Measurements from ENCODE around the gene HIVEP3. TPM values are rescaled to one million over a fixed set of nuclear protein-coding genes. Genes with fewer than 3 reads are reported as not detected.

HIVEP3 gene
- total RNA-seq, 5 donors from 2014 or later (not counting 1 experiment from before 2014, with no cell fraction given), result 7.0 to 15.3 (median 8.8) TPM

GRCh38 chr1:41678111-41678878, 240.4 kb downstream of the HIVEP3 start:
- no peaks in the 10 kb centered on the region for H3K9me3 Mint-ChIP-seq
- H3K4me3 Mint-ChIP-seq, result peak overlapping the region in 1 of 3 donors; percentile 35
- Histone ChIP-seq H3K36me3 (ENCODE audit: control insufficient read depth in 2 of 2, extremely low read depth in 1 of 2, insufficient read depth in 1 of 2, low read length in 1 of 2) (no peaks in the 10 kb centered on the region), H3K27me3 (replicated peaks in 1 of 2; ENCODE audit: control insufficient read depth in 2 of 2, extremely low read depth in 1 of 2, insufficient read depth in 2 of 2, low read length in 1 of 2) (no peaks in the 10 kb centered on the region), H3K9me3 (no peaks in the 10 kb centered on the region), H3K4me1 (ENCODE audit: control insufficient read depth in 1 of 2, extremely low read depth in 1 of 2, insufficient read depth in 2 of 2, low read length in 2 of 2) (peaks cover 17 to 78% of the 10 kb centered on the region in 2 experiments), H3K4me3 (ENCODE audit: control insufficient read depth in 1 of 2, extremely low read depth in 1 of 2, low read length in 1 of 2) (no peak overlapping the region), H3K27ac (ENCODE audit: low read length) (no peak overlapping the region)
- H3K27ac Mint-ChIP-seq, result peak overlapping the region in 1 of 2 donors; percentile 6
- 65% methylated on average over 13 of the region's 13 CpGs for whole genome bisulfite sequencing (ENCODE audit: insufficient coverage)
- ChIA-PET POLR2A (interaction anchor here in 1 of 2 donors (0.6 kb wide), 1 partner anchor 144 kb away, joined by 3 read pairs; no protein-coding TSS in a partner anchor), CTCF (no interaction called here)
- peaks cover 63 to 87% (median 70%) of the 10 kb centered on the region in 3 donors for H3K4me1 Mint-ChIP-seq
- no peaks in the 10 kb centered on the region for H3K27me3 Mint-ChIP-seq
- no peaks in the 10 kb centered on the region for H3K36me3 Mint-ChIP-seq
- peak in 1 of 35 experiments; percentile 23 for DNase-seq
- ATAC-seq (replicated peaks in 1 of 4), result no peak

- peaks cover 63 to 87% (median 70%) of the 10 kb centered on the region in 3 donors for H3K4me1 Mint-ChIP-seq
- H3K27ac ChIP-seq (ENCODE audit: low read length), result no peak overlapping the region
- POLR2A ChIA-PET, result no interaction called here
- no peaks in the 10 kb centered on the region for H3K36me3 ChIP-seq (ENCODE audit: control insufficient read depth in 2 of 2, extremely low read depth in 1 of 2, insufficient read depth in 1 of 2, low read length in 1 of 2)
- H3K27me3 ChIP-seq (replicated peaks in 1 of 2; ENCODE audit: control insufficient read depth in 2 of 2, extremely low read depth in 1 of 2, insufficient read depth in 2 of 2, low read length in 1 of 2), result no peaks in the 10 kb centered on the region
- H3K9me3 Mint-ChIP-seq, result no peaks in the 10 kb centered on the region
- H3K27ac Mint-ChIP-seq, result no peak overlapping the region
- 100% methylated on average over 6 of the region's 7 CpGs for WGBS (ENCODE audit: insufficient coverage)
- H3K36me3 Mint-ChIP-seq, result no peaks in the 10 kb centered on the region
- no peaks in the 10 kb centered on the region for H3K27me3 Mint-ChIP-seq
- ATAC-seq (replicated peaks in 1 of 4) (no peak), DNase-seq (no peak)
- no peak overlapping the region for H3K4me3 ChIP-seq (ENCODE audit: control insufficient read depth in 1 of 2, extremely low read depth in 1 of 2, low read length in 1 of 2)
- H3K9me3 ChIP-seq, result no peaks in the 10 kb centered on the region
- H3K4me1 ChIP-seq (ENCODE audit: control insufficient read depth in 1 of 2, extremely low read depth in 1 of 2, insufficient read depth in 2 of 2, low read length in 2 of 2), result peaks cover 18 to 78% of the 10 kb centered on the region in 2 experiments
- CTCF ChIA-PET, result interaction anchor here in 1 of 2 donors (0.6 kb wide), 1 partner anchor 22 kb away, joined by 4 read pairs; no protein-coding TSS in a partner anchor
- no peak overlapping the region for H3K4me3 Mint-ChIP-seq
Observed at GRCh38 chr1:41677620-41678019, 241.1 kb downstream of the HIVEP3 start.

DNA sequence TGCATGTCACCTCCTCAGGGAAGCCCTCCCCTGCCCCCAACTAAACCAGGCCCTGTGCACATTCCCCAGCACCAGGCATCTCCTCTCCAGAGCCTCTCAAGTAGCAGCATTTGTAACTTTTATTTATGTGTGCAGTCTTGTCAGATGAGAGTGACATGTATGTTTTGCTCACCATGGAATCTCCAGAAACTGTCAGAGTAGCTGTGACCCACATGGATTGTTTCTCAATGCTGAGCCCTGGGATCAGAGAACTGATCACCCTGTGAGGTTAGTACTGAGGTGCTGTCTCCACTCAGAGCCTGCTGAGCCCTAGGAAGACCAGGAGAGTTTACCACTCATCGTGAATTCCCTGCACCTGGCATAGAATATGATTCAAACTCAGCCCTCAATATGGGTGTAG, 243.3 kb downstream of the HIVEP3 start:
- WGBS (ENCODE audit: insufficient coverage), result 100% methylated on average over 1 of the region's 1 CpG
- H3K9me3 Mint-ChIP-seq, result no peaks in the 10 kb centered on the region
- POLR2A ChIA-PET, result no interaction called here
- H3K36me3 ChIP-seq (ENCODE audit: control insufficient read depth in 2 of 2, extremely low read depth in 1 of 2, insufficient read depth in 1 of 2, low read length in 1 of 2), result no peaks in the 10 kb centered on the region
- CTCF ChIA-PET, result no interaction called here
- H3K27me3 ChIP-seq (replicated peaks in 1 of 2; ENCODE audit: control insufficient read depth in 2 of 2, extremely low read depth in 1 of 2, insufficient read depth in 2 of 2, low read length in 1 of 2), result no peaks in the 10 kb centered on the region
- DNase-seq (no peak), ATAC-seq (replicated peaks in 1 of 4) (no peak)
- peaks cover 24 to 81% of the 10 kb centered on the region in 2 experiments for H3K4me1 ChIP-seq (ENCODE audit: control insufficient read depth in 1 of 2, extremely low read depth in 1 of 2, insufficient read depth in 2 of 2, low read length in 2 of 2)
- peak overlapping the region; percentile 87 to 94 for H3K27ac Mint-ChIP-seq
- no peaks in the 10 kb centered on the region for H3K27me3 Mint-ChIP-seq
- H3K4me3 Mint-ChIP-seq, result peak overlapping the region in 1 of 3 donors; percentile 78
- H3K4me1 Mint-ChIP-seq, result peaks cover 66 to 88% (median 78%) of the 10 kb centered on the region in 3 donors
- H3K9me3 ChIP-seq, result no peaks in the 10 kb centered on the region
- H3K4me3 ChIP-seq (ENCODE audit: control insufficient read depth in 1 of 2, extremely low read depth in 1 of 2, low read length in 1 of 2), result no peak overlapping the region
- H3K27ac ChIP-seq (ENCODE audit: low read length), result no peak overlapping the region
- no peaks in the 10 kb centered on the region for H3K36me3 Mint-ChIP-seq

DNA sequence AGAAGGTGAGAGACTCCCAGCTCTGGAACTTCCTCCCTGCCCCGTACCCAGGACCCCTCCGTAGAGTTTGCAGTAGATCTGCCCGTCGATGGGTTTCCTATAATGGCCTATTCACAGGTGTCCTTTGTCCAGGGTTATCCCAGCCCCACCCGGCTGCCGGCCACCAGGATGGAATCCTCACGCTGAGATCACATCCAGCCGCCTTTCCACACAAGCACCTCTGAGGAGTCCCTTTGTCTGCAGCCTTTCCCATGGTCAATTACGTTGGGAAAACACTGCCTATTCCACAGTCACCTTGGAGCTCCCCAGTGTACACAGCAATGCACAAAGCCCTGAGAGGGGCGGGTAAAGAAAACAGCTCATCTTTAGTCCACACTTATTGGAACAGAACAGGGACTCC, 244.2 kb downstream of the HIVEP3 start:
- H3K27ac ChIP-seq (ENCODE audit: low read length), result peak overlapping the region; percentile 75
- no peak for ATAC-seq (replicated peaks in 1 of 4)

GRCh38 chr1:41673806-41674205, 244.9 kb downstream of the HIVEP3 start:
- Mint-ChIP-seq H3K4me1 (peaks cover 71 to 90% (median 80%) of the 10 kb centered on the region in 3 donors), H3K27ac (peak overlapping the region; percentile 87 to 94), H3K36me3 (no peaks in the 10 kb centered on the region), H3K27me3 (no peaks in the 10 kb centered on the region), H3K4me3 (peak overlapping the region; percentile 63 to 78 (median 68)), H3K9me3 (no peaks in the 10 kb centered on the region)
- Histone ChIP-seq H3K4me1 (ENCODE audit: control insufficient read depth in 1 of 2, extremely low read depth in 1 of 2, insufficient read depth in 2 of 2, low read length in 2 of 2) (peaks cover 26 to 81% of the 10 kb centered on the region in 2 experiments), H3K36me3 (ENCODE audit: control insufficient read depth in 2 of 2, extremely low read depth in 1 of 2, insufficient read depth in 1 of 2, low read length in 1 of 2) (no peaks in the 10 kb centered on the region), H3K9me3 (no peaks in the 10 kb centered on the region), H3K27me3 (replicated peaks in 1 of 2; ENCODE audit: control insufficient read depth in 2 of 2, extremely low read depth in 1 of 2, insufficient read depth in 2 of 2, low read length in 1 of 2) (no peaks in the 10 kb centered on the region), H3K27ac (ENCODE audit: low read length) (peak overlapping the region; percentile 75), H3K4me3 (ENCODE audit: control insufficient read depth in 1 of 2, extremely low read depth in 1 of 2, low read length in 1 of 2) (peak overlapping the region; percentile 13 to 20)
- DNase-seq (peak in 33 of 35 experiments; percentile 12 to 65 (median 44)), ATAC-seq (replicated peaks in 1 of 4) (peak; percentile 77 to 85 (median 78))
- ChIA-PET CTCF (interaction anchor here in 1 of 2 donors (0.7 to 0.8 kb wide), 2 partner anchors 10 to 1279 kb away, joined by 3 to 5 read pairs; no protein-coding TSS in a partner anchor), POLR2A (interaction anchor here (0.7 to 0.8 kb wide), 2 partner anchors 11 to 32 kb away, joined by 4 read pairs; no protein-coding TSS in a partner anchor)
- WGBS (ENCODE audit: insufficient coverage), result 13% methylated on average over 3 of the region's 9 CpGs

More for the DNA sequence above, 244.2 kb downstream of the HIVEP3 start:
- no peaks in the 10 kb centered on the region for H3K27me3 Mint-ChIP-seq
- Histone ChIP-seq H3K9me3 (no peaks in the 10 kb centered on the region), H3K4me1 (ENCODE audit: control insufficient read depth in 1 of 2, extremely low read depth in 1 of 2, insufficient read depth in 2 of 2, low read length in 2 of 2) (peaks cover 26 to 81% of the 10 kb centered on the region in 2 experiments), H3K4me3 (ENCODE audit: control insufficient read depth in 1 of 2, extremely low read depth in 1 of 2, low read length in 1 of 2) (no peak overlapping the region), H3K27me3 (replicated peaks in 1 of 2; ENCODE audit: control insufficient read depth in 2 of 2, extremely low read depth in 1 of 2, insufficient read depth in 2 of 2, low read length in 1 of 2) (no peaks in the 10 kb centered on the region), H3K36me3 (ENCODE audit: control insufficient read depth in 2 of 2, extremely low read depth in 1 of 2, insufficient read depth in 1 of 2, low read length in 1 of 2) (no peaks in the 10 kb centered on the region)
- 96% methylated on average over 10 of the region's 10 CpGs for WGBS (ENCODE audit: insufficient coverage)
- DNase-seq, result no peak
- ChIA-PET POLR2A (interaction anchor here in 1 of 2 donors (0.5 to 0.7 kb wide), 2 partner anchors 65 to 1451 kb away, joined by 3 to 6 read pairs; no protein-coding TSS in a partner anchor), CTCF (no interaction called here)
- no peaks in the 10 kb centered on the region for H3K9me3 Mint-ChIP-seq
- H3K27ac Mint-ChIP-seq, result peak overlapping the region; percentile 87 to 94
- H3K4me1 Mint-ChIP-seq, result peaks cover 71 to 90% (median 80%) of the 10 kb centered on the region in 3 donors
- H3K36me3 Mint-ChIP-seq, result no peaks in the 10 kb centered on the region
- H3K4me3 Mint-ChIP-seq, result peak overlapping the region in 1 of 3 donors; percentile 78

DNA sequence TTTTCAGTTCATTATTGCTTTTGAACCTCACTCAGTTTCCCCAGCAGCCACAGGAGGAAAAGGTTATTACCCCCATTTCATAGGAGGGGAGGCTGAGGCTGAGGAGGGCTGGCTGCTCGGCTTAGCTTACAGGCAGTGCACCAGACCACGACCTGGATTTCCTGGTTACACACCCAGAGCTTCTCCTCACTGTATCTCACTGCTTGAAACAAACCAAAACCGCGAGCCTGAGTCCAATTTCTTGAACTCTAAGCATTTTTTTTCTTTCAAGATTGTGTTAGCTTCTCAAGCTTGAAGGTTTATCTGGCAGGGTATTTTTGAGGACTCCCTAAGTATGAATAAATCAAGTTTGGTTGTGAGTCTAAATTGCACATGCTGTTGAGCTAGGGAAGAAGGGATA, 245.3 kb downstream of the HIVEP3 start:
- no CpG with 5 or more reads among the region's 4 CpGs for WGBS (ENCODE audit: insufficient coverage)
- ATAC-seq (replicated peaks in 1 of 4), result peak; percentile 89 to 94 (median 91)
- CTCF ChIA-PET, result interaction anchor here in 1 of 2 donors (0.7 to 0.8 kb wide), 2 partner anchors 11 to 1279 kb away, joined by 3 to 5 read pairs; no protein-coding TSS in a partner anchor
- H3K4me3 ChIP-seq (ENCODE audit: control insufficient read depth in 1 of 2, extremely low read depth in 1 of 2, low read length in 1 of 2), result peak overlapping the region; percentile 13 to 20
- POLR2A ChIA-PET, result interaction anchor here (0.7 to 0.8 kb wide), 2 partner anchors 10 to 31 kb away, joined by 4 read pairs; no protein-coding TSS in a partner anchor
- Mint-ChIP-seq H3K36me3 (no peaks in the 10 kb centered on the region), H3K4me3 (peak overlapping the region; percentile 63 to 78 (median 68)), H3K9me3 (no peaks in the 10 kb centered on the region), H3K27ac (peak overlapping the region; percentile 87 to 94), H3K27me3 (no peaks in the 10 kb centered on the region), H3K4me1 (peaks cover 71 to 90% (median 80%) of the 10 kb centered on the region in 3 donors)
- DNase-seq, result peak in 33 of 35 experiments; percentile 18 to 79 (median 55)
- H3K36me3 ChIP-seq (ENCODE audit: control insufficient read depth in 2 of 2, extremely low read depth in 1 of 2, insufficient read depth in 1 of 2, low read length in 1 of 2), result no peaks in the 10 kb centered on the region
- no peaks in the 10 kb centered on the region for H3K27me3 ChIP-seq (replicated peaks in 1 of 2; ENCODE audit: control insufficient read depth in 2 of 2, extremely low read depth in 1 of 2, insufficient read depth in 2 of 2, low read length in 1 of 2)
- no peaks in the 10 kb centered on the region for H3K9me3 ChIP-seq
- H3K4me1 ChIP-seq (ENCODE audit: control insufficient read depth in 1 of 2, extremely low read depth in 1 of 2, insufficient read depth in 2 of 2, low read length in 2 of 2), result peaks cover 26 to 79% of the 10 kb centered on the region in 2 experiments
- H3K27ac ChIP-seq (ENCODE audit: low read length), result peak overlapping the region; percentile 75

All from T-cell (primary cell).